Karpas-422 (cell line): ENCODE results near the gene KLKB1. TPM values are rescaled to one million over a fixed set of nuclear protein-coding genes. Genes with fewer than 3 reads are reported as not detected.
A peak's percentile ranks its signal among the peaks of the same experiment; 100 is the strongest.

Experiments used
- DNase-seq: peaks from one replicate; pipeline ENCODE4 v3.0.0-alpha.2; 2015
- H2AFZ ChIP-seq: fragments of 200-600 bp; sonication (generic); 2 replicates; pipeline ENCODE4 v1.6.1; 2014; ENCODE audit warnings: antibody characterized with exemption, low read length, mixed read lengths
- H3K27ac ChIP-seq: fragments of 200-600 bp; sonication (generic); 2 replicates; pipeline ENCODE4 v1.5.1; 2014; ENCODE audit warnings: mild to moderate bottlenecking, low read length, moderate library complexity
- H3K27me3 ChIP-seq: fragments of 200-600 bp; sonication (generic); 2 replicates; pipeline ENCODE4 v1.6.1; 2014; ENCODE audit warnings: low read length, mixed read lengths
- H3K36me3 ChIP-seq: fragments of 200-600 bp; sonication (generic); 2 replicates; pipeline ENCODE4 v1.6.1; 2014; ENCODE audit warnings: low read length, mixed read lengths; ENCODE audit not compliant: insufficient read depth
- H3K4me1 ChIP-seq: fragments of 200-600 bp; sonication (generic); 2 replicates; pipeline ENCODE4 v1.6.1; 2014; ENCODE audit warnings: mild to moderate bottlenecking, low read length, mixed read lengths
- H3K4me2 ChIP-seq: fragments of 200-600 bp; sonication (generic); 2 replicates; pipeline ENCODE4 v1.6.1; 2014; ENCODE audit warnings: low read length, low read depth, mild to moderate bottlenecking; ENCODE audit not compliant: poor library complexity, severe bottlenecking
- H3K4me3 ChIP-seq: fragments of 200-600 bp; sonication (generic); 2 replicates; pipeline ENCODE4 v1.5.1; 2014; ENCODE audit warnings: mild to moderate bottlenecking, antibody characterized with exemption, low read length, mixed read lengths
- H3K79me2 ChIP-seq: fragments of 200-600 bp; sonication (generic); 2 replicates; pipeline ENCODE4 v1.6.1; 2014; ENCODE audit warnings: mild to moderate bottlenecking, low read length, mixed read lengths
- H3K9ac ChIP-seq: fragments of 200-600 bp; sonication (generic); 2 replicates; pipeline ENCODE4 v1.6.0; 2014; ENCODE audit warnings: low read length
- H3K9me2 ChIP-seq: fragments of 200-600 bp; sonication (generic), shearing (Covaris generic); replicated peaks from 2 replicates; pipeline ENCODE4 v1.6.0; 2014; ENCODE audit warnings: mild to moderate bottlenecking, low read length, moderate library complexity; ENCODE audit not compliant: insufficient read depth
- H3K9me3 ChIP-seq: fragments of 300-700, 200-600 bp; sonication (generic); 2 replicates; pipeline ENCODE4 v1.6.1; 2014; ENCODE audit warnings: low read length, mixed read lengths
- H4K20me1 ChIP-seq: fragments of 200-600 bp; sonication (generic); 2 replicates; pipeline ENCODE4 v1.6.1; 2014; ENCODE audit warnings: mild to moderate bottlenecking, antibody characterized with exemption, low read length, low read depth; ENCODE audit not compliant: insufficient read depth
- total RNA-seq: library from RNA; depleted of rRNA; stranded (reverse); fragments of >200 nt; shearing (Covaris generic); gene quantifications from 2 replicates; pipeline ENCODE4 v1.2.3, GENCODE V29; 2014; ENCODE audit warnings: low replicate concordance

KLKB1 gene
- total RNA-seq, 1 experiment from 2014 or later: 1.9 TPM

DNA sequence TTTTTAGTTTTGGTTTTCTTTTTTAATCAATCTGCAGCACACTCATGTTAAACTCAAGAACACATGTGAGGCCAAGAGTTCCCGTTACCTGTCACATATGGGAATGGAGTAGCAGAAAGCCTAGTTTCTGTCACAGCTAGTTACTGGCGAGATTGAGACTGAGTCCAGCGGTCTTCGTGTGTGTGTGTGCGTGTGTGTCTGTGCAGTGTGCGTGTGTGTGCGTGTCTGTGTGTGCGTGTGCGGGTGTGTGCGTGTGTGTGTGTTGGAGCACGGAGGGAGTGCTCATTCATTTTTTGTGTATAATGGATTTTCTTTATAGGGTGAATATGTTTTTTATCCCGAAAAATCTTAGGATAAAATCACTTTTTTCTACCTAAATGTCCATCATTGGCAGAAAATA, 57.8 kb downstream of the KLKB1 start:
- no peak for DNase-seq
- no peaks in the 10 kb centered on the region for H3K36me3 ChIP-seq
- H3K27ac ChIP-seq: no peak overlapping the region
- H3K4me1 ChIP-seq: no peaks in the 10 kb centered on the region
- H3K9ac ChIP-seq: no peak overlapping the region
- no peak overlapping the region for H2AFZ ChIP-seq
- no peaks in the 10 kb centered on the region for H3K9me2 ChIP-seq
- H3K9me3 ChIP-seq: no peaks in the 10 kb centered on the region
- H4K20me1 ChIP-seq: no peaks in the 10 kb centered on the region
- no peaks in the 10 kb centered on the region for H3K79me2 ChIP-seq
- no peak overlapping the region for H3K4me3 ChIP-seq
- no peaks in the 10 kb centered on the region for H3K27me3 ChIP-seq
- H3K4me2 ChIP-seq: no peak overlapping the region

DNA sequence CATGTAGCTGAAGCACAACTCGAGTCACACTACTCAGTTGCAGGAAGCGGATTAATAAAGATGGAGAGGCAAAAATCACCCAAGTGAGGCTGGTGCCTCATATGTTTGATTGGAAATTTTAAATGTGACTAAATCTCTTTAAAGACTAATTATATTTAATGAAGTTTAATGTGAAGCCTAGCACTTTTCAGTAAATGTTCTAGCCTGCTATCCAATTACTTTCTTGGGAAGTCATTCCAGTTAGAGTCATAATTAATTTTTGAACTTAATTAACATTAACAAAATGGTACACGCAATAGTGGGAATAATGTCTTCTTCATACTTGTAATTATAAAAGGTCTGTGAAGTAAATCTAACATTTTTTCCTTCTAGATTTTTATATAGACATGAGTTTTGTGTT, 59.3 kb downstream of the KLKB1 start:
- H3K4me1 ChIP-seq: no peaks in the 10 kb centered on the region
- no peak overlapping the region for H3K9ac ChIP-seq
- no peaks in the 10 kb centered on the region for H3K9me3 ChIP-seq
- no peak overlapping the region for H2AFZ ChIP-seq
- no peaks in the 10 kb centered on the region for H3K79me2 ChIP-seq
- DNase-seq: no peak
- no peaks in the 10 kb centered on the region for H3K36me3 ChIP-seq
- no peak overlapping the region for H3K4me2 ChIP-seq
- no peak overlapping the region for H3K27ac ChIP-seq
- H3K27me3 ChIP-seq: no peaks in the 10 kb centered on the region
- no peaks in the 10 kb centered on the region for H4K20me1 ChIP-seq
- H3K4me3 ChIP-seq: no peak overlapping the region
- no peaks in the 10 kb centered on the region for H3K9me2 ChIP-seq

DNA sequence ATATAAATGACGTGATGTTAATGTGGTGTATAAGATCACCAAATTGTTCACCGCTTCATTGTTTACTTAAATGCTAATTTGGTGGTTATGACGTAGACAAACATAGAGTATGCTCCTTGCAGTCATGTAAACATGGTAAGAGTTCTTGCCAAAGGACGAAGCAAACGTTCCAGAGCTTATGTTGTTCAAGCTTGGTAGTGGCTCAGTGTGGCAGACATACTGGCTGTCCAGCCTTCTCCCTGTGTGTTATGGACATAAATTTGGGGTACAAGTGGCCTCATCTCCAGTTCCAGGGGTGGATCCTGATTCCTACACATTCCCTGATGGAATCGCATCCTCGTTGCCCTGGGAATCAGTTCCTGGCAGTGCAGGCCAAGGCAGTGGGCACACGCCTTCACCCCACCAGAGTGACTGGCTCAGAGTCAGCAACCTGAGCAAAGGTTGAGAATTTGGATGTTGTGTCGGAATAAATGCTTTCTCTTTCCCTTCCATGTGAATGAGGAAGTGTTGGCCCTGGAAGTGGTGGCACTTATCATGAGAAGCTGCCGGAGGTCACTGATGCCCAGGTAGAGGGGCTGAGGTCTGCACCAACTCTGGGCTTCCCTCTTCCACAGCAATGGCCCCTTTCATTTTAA, 64.1 kb downstream of the KLKB1 start:
- Histone ChIP-seq H3K9ac (no peak overlapping the region), H3K27me3 (no peaks in the 10 kb centered on the region), H3K36me3 (no peaks in the 10 kb centered on the region), H3K79me2 (no peaks in the 10 kb centered on the region), H3K4me1 (no peaks in the 10 kb centered on the region), H3K9me3 (no peaks in the 10 kb centered on the region), H3K27ac (no peak overlapping the region), H2AFZ (no peak overlapping the region), H3K4me3 (no peak overlapping the region), H3K9me2 (no peaks in the 10 kb centered on the region), H3K4me2 (no peak overlapping the region), H4K20me1 (no peaks in the 10 kb centered on the region)
- no peak for DNase-seq

DNA sequence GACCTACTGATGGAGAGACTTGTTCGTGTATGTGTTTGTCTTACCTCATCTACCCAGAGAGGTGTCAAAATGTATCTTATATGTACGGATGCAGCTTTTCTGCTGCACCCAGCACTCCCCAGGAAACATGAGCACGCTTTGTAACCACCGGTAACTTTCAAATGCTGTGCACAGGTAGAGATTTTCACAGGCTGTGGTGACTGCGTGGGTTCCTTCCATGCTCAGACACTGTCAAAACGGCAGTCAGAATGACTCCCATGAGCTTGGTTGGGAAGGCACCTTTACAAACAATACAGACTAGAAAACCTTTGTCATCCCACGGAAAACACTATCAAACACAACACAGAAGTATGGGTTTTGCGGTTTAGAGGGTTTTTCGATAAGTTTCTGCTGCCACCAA, 66.9 kb downstream of the KLKB1 start:
- Histone ChIP-seq H4K20me1 (no peaks in the 10 kb centered on the region), H2AFZ (no peak overlapping the region), H3K4me2 (no peak overlapping the region), H3K27me3 (no peaks in the 10 kb centered on the region), H3K4me3 (no peak overlapping the region), H3K27ac (no peak overlapping the region), H3K9me2 (no peaks in the 10 kb centered on the region), H3K9ac (no peak overlapping the region), H3K79me2 (no peaks in the 10 kb centered on the region), H3K36me3 (no peaks in the 10 kb centered on the region), H3K4me1 (no peaks in the 10 kb centered on the region), H3K9me3 (no peaks in the 10 kb centered on the region)
- DNase-seq: no peak

DNA sequence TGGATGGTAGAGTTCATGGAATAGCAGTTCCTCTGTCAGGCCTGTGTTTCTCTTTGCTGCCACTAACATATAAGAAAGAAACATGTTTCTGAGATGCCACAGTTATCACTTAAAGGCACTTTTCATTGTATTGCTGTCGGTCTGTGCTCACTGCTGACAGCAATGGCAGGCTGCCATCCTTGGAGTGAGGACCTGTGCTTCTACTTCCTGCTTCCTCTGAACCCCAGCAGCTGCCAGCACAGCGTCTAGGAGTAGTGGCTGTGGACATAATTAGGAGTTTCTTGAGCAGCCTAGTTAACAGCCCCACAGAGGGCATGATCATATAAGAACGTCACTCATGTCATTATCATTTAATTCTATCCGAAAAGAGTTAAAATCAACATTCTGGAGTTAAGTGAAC, 69.2 kb downstream of the KLKB1 start:
- no peak overlapping the region for H3K4me2 ChIP-seq
- no peaks in the 10 kb centered on the region for H3K9me2 ChIP-seq
- no peak overlapping the region for H3K4me3 ChIP-seq
- no peaks in the 10 kb centered on the region for H3K27me3 ChIP-seq
- H3K9ac ChIP-seq: no peak overlapping the region
- H3K79me2 ChIP-seq: no peaks in the 10 kb centered on the region
- no peaks in the 10 kb centered on the region for H4K20me1 ChIP-seq
- H3K27ac ChIP-seq: no peak overlapping the region
- H3K4me1 ChIP-seq: no peaks in the 10 kb centered on the region
- DNase-seq: no peak
- H3K36me3 ChIP-seq: no peaks in the 10 kb centered on the region
- H3K9me3 ChIP-seq: no peaks in the 10 kb centered on the region
- no peak overlapping the region for H2AFZ ChIP-seq

DNA sequence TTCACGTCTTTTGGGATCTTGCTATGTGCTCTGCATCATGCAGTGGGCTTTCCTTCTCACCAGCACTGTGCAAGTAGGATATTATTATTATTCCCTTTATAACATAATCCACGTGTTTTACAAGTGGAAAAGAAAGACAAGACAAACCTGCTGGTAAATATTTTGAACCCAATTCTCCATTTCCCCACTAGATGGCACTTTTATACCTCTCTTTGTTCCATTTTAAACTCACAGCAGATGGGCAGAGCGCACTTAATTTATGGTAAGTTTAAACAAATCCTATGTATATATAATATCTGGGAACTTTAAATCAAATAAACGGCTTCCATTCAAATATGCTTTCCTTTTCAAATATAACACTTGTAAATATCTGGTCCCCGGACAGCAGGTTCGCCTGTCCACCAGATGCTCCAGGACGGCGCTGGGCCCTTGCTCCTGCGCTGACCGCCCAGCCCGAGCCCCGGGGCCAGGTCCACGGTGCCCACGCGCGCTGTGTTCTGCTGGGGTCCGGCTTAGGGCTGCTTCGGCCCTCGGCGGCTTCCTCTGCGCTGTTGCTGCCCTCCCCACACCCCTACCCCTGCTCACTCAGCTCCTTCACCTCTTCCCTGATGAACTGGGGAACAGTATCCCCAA, 69.8 kb downstream of the KLKB1 start:
- Histone ChIP-seq H3K9me3 (no peaks in the 10 kb centered on the region), H3K27ac (no peak overlapping the region), H3K27me3 (no peaks in the 10 kb centered on the region), H2AFZ (no peak overlapping the region), H3K4me2 (no peak overlapping the region), H3K9ac (no peak overlapping the region), H3K9me2 (no peaks in the 10 kb centered on the region), H3K4me1 (no peaks in the 10 kb centered on the region), H3K4me3 (no peak overlapping the region), H3K36me3 (no peaks in the 10 kb centered on the region), H4K20me1 (no peaks in the 10 kb centered on the region), H3K79me2 (no peaks in the 10 kb centered on the region)
- peak; percentile 74 for DNase-seq

DNA sequence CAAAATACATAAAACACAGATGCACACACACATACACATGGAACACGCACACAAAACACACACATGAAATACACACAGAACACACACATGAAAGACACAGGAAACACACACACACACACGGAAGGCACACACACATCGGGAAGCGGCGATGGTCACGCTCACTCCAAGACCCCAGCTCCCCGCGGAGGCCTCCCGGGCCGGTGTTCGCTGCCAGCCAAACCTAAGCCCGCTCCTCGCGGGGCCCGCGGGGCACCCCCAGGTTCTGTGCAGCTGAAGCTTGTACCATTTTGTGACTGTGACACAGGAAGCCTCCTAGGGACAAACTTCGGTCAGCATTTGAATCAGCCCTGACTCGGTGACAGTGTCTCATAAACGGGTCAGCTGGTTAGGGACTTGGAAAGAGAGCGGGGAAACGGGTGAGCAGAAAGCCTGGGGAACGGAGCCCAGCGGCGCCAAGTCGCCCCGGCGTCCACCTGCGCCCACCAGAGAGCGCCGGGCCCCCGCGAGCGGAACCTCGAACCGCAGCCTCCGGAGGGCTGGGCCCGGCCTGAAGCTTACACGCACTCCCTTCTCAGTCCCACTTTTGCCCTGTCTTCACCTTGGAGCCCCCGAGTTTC, 70.8 kb downstream of the KLKB1 start:
- Histone ChIP-seq H3K9me3 (no peaks in the 10 kb centered on the region), H3K4me2 (no peak overlapping the region), H3K4me3 (no peak overlapping the region), H3K36me3 (no peaks in the 10 kb centered on the region), H4K20me1 (no peaks in the 10 kb centered on the region), H3K27ac (no peak overlapping the region), H3K9me2 (no peaks in the 10 kb centered on the region), H3K4me1 (no peaks in the 10 kb centered on the region), H2AFZ (no peak overlapping the region), H3K9ac (no peak overlapping the region), H3K79me2 (no peaks in the 10 kb centered on the region), H3K27me3 (no peaks in the 10 kb centered on the region)
- DNase-seq: no peak

DNA sequence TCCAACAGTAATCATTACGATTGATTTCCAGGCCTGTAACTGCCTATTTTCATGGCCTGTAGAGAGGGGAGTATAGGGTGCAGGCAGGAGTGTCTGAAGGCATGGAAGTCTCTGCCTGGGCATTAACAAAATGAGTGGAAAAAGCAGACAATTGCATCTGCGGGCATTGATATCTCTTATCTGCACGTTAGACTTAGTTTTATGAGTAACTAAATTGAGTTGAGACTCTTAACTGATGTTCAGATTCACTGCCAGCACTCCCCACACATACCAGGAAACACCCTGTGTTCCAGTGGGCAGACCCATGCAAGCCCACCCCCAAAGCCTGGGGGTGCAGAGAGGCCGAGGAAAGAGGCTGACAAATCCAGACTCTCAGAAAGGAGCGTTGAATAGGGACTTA, 72.0 kb downstream of the KLKB1 start:
- no peaks in the 10 kb centered on the region for H3K36me3 ChIP-seq
- H4K20me1 ChIP-seq: no peaks in the 10 kb centered on the region
- no peak for DNase-seq
- H2AFZ ChIP-seq: no peak overlapping the region
- no peak overlapping the region for H3K9ac ChIP-seq
- H3K79me2 ChIP-seq: no peaks in the 10 kb centered on the region
- no peaks in the 10 kb centered on the region for H3K9me2 ChIP-seq
- H3K4me1 ChIP-seq: no peaks in the 10 kb centered on the region
- no peak overlapping the region for H3K27ac ChIP-seq
- H3K27me3 ChIP-seq: no peaks in the 10 kb centered on the region
- H3K4me2 ChIP-seq: no peak overlapping the region
- no peaks in the 10 kb centered on the region for H3K9me3 ChIP-seq
- H3K4me3 ChIP-seq: no peak overlapping the region
